ENCODE data around the gene AGTRAP. TPM values are rescaled to one million over a fixed set of nuclear protein-coding genes. Genes with fewer than 3 reads are reported as not detected.
A peak's percentile ranks its signal among the peaks of the same experiment; 100 is the strongest.

AGTRAP gene, protein sequence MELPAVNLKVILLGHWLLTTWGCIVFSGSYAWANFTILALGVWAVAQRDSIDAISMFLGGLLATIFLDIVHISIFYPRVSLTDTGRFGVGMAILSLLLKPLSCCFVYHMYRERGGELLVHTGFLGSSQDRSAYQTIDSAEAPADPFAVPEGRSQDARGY
- total RNA-seq = 21.4 TPM
- 81.8 TPM for polyA plus RNA-seq

DNA sequence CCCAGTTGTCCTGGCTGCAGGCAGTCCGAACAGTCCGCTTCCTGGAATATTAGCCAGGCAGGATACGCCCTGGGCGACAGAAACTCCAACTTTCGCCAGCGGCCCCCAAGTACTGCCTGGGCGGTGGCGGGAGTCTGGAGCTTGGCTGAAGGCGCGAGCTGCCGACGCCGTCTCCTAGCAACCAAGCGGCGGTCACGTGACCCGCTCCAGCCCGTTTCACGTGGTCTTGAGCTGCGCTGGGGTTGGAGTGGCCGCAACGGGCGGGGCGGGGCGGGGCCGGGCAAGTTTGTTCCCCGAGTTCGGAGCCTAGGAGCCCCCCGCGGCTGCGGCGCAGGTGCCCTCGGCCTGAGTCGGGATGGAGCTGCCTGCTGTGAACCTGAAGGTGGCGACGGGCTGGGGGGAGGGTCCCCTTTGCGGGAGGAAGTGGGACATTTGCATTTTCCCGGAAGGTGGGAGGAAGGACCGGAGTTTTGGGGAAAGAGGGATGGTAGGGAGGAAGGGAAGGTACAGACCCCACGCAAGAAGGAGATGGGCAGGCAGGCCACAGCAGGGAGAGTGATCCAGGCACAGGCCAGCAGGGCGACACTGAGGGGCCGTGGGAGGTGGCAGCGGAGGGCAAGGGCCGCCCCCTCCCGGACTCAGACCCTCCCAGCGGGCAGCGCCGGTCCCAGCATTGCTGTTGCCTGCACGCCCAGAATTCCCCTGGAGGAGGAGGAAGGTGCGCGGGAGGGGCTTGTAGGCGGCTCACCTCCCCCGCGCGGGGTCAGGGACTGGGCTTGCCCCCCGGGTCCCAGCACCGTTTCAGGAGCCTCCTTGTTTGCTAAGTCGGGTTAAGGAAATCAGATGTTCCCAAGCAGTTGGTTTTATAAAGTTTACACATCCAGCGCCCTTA, at the start of gene AGTRAP:
Gene AGTRAP, plus strand, starts transcription at position 283 of the 892 bp plus-strand sequence. Its CDS starts 73 bp downstream, at position 356.
- no peaks in the 10 kb centered on the region for H3K4me1 ChIP-seq (ENCODE audit: insufficient read depth)
- H3K4me3 ChIP-seq (ENCODE audit: low read depth, low read length) = peak within 1 kb of the TSS; percentile 70
- no peak for DNase-seq (ENCODE audit: extremely low spot score)
- no peaks in the 10 kb centered on the region for H3K36me3 ChIP-seq (ENCODE audit: insufficient read depth)
- under 1% methylated on average over 59 of the region's 59 CpGs for WGBS
- peak within 1 kb of the TSS; percentile 73 for H3K27ac ChIP-seq (ENCODE audit: low read depth)

DNA sequence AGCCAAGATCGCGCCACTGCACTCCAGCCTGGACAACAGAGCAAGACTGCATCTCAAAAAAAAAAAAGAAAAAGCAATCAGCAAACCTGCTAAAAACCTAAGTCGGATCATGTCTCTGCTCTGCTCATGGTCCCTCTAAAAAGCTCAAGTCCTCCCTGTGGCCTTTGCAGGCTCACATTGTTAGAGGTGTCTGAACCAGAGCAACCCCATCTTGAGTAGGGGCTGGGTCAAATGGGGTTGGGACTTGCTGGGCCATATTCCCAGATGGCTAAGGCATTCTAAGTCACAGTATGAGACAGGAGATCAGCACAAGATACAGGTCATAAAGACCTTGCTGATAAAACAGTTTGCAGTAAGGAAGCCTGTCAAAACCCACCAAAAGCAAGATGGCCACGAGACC, 47.4 kb upstream of the AGTRAP start:
- WGBS = 92% methylated on average over 4 of the region's 4 CpGs
- H3K36me3 ChIP-seq (ENCODE audit: insufficient read depth) = no peaks in the 10 kb centered on the region

DNA sequence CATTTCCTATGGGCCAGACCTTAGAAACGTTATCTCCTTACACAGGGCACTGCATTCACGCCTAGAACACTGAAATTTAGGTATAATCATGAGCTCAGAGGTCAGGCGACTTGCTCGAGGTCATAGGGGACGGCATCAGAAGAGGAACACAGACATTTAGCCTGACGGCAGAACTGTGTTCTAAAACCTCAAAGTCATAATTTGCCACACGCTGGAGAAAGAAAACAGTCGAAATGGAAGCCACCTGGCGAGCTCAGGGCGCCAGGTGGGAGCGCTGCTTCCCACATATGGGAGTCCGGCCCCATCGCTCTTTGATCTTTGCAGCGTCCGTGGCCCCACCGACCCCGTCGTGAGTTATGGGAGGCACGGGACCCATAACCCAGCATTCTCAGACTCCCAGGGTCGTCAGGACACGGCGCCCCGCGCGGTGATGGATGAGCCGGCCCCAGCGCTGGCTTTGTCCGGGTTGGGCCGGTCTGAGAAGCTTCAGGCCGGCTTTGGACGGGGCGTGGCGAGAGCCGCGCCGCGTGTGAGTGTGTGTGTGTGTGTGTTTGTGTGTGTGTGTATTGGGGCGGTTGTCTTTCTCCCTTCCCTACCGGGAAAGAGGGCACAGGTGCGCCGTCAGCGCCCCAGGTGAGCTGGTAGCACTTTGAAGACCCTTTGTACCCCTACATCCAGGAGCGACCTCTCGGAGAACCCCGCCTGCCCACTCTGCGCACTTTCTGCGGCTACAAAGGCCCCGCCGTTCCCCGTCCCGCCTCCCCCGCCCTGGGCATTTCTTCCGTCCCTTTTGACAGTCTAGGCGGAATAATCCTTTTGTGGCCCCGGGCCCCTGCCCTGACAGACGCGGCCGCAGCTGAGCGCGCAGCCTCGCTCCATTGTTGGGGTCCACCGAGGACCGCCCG, 45.3 kb upstream of the AGTRAP start:
- no peak for DNase-seq (ENCODE audit: extremely low spot score)
- peak overlapping the region; percentile 20 for H3K4me3 ChIP-seq (ENCODE audit: low read depth, low read length)

More for the DNA sequence above, 47.4 kb upstream of the AGTRAP start:
- no peak overlapping the region for H3K4me3 ChIP-seq (ENCODE audit: low read depth, low read length)
- H3K27ac ChIP-seq (ENCODE audit: low read depth) = no peak overlapping the region
- peaks cover 3% of the 10 kb centered on the region for H3K4me1 ChIP-seq (ENCODE audit: insufficient read depth)
- DNase-seq (ENCODE audit: extremely low spot score) = no peak

DNA sequence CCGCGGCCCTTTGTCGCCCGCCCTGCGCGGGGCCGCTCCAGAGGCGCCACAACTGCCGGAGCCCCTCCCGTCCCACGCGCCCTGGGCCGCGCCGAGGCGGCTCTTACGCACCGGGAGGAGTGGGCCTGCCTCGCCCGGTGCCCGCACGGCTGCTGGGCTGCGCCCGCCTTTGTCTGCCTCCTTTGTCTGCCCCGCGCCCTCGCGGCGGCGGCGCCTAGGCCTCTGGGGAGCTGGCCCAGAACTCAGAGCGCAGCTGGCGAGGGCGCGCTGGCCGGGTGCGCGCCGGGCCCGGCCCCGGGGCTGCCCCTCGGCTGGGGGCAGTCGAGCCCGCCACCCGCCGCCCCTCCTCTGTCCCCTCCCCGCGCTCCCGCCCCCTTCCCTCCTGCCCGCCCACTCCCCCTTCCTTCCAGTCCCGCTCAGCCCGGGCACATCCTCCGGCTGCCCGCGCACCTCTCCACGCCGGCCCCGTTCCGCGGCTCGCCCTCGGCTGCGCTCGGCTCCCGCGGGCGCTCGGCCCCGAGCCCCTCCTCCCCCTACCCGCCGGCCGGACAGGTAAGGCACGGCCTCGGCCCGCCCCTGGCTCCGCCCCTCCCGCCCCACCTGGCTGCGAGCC, 44.5 kb upstream of the AGTRAP start, which contains the start of gene DRAXIN:
Gene DRAXIN, plus strand, starts transcription at position 409 of the 613 bp plus-strand sequence. CDS start 14,549 bp downstream, outside the sequence.
- no peak within 1 kb of the TSS for H3K27ac ChIP-seq (ENCODE audit: low read depth)
- no peaks in the 10 kb centered on the region for H3K36me3 ChIP-seq (ENCODE audit: insufficient read depth)
- DNase-seq (ENCODE audit: extremely low spot score) = no peak
- peak within 1 kb of the TSS; percentile 20 for H3K4me3 ChIP-seq (ENCODE audit: low read depth, low read length)
- WGBS = under 1% methylated on average over 74 of the region's 78 CpGs
- peaks cover 3% of the 10 kb centered on the region for H3K4me1 ChIP-seq (ENCODE audit: insufficient read depth)

More for the DNA sequence above, 45.3 kb upstream of the AGTRAP start:
- Histone ChIP-seq H3K4me1 (ENCODE audit: insufficient read depth) (peaks cover 3% of the 10 kb centered on the region), H3K27ac (ENCODE audit: low read depth) (no peak overlapping the region), H3K36me3 (ENCODE audit: insufficient read depth) (no peaks in the 10 kb centered on the region)
- WGBS = 3% methylated on average over 64 of the region's 64 CpGs

DNA sequence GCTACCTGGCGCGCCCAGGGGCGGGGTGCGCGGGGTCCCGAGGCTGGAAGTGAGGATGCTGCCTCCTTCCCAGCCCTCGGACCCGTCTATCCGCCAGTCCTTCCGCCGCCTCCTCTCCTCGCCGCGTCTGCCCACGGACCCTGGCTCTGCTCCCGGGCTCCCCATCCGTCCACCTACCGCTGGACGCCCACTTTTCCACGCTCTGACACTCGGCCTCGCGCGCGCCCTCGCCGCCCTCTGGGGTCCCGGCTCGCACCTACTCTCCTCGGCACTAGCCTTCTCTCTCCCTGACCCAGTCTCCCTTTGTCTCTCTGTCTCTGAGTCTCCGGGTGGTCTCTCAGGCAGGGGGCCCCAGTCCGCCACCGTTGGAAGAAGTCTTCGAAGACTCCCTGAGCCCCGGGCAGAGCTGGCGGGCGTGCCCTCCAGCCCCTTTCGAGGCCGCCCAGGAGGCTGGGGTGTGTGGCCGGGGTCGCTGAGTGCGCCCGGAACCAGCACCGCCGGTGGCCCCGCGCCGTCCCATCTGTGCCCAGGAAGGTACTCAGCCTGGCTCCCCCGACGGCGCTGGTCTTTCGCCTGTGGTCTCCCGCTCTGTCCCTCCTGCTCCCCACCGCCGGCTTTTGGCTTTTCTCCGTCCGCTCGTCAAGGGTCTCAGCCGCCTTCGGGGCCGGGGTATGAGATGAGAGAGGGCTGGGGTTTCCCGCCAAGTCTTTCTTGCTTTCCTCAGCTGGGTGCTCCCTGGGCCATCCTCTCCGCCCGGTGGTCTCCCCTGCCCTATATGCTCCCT, 43.8 kb upstream of the AGTRAP start:
- peak overlapping the region; percentile 12 for H3K4me3 ChIP-seq (ENCODE audit: low read depth, low read length)

DNA sequence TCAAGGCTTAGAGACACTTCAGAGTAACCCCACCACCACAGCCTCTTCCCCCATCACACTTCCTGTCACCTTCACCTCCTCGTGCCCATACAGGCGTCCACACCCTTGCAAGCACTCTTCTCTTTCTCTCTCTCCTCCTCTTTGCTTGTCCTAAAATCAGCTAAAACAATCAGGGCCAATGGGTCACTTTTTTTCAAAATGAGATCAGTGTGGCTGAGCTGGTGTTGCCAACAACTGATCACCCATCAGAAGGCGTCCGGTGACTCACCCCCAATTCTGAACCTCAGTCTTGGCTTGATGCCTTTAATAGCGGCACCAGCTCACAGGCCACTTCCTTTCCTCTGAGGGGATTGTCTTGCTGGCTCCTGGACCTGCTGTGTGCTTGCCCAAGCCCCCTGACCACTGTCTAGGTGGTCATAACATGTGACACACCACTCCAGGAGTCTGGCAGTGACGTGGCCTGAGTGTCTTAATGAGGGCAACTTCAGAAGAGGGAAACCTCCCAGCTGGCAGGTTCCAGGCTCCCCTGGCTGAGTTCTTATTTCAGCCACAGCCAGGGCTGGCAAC, 42.8 kb upstream of the AGTRAP start:
- H3K4me3 ChIP-seq (ENCODE audit: low read depth, low read length) = no peak overlapping the region
- no peaks in the 10 kb centered on the region for H3K36me3 ChIP-seq (ENCODE audit: insufficient read depth)
- peaks cover 3% of the 10 kb centered on the region for H3K4me1 ChIP-seq (ENCODE audit: insufficient read depth)
- no peak for DNase-seq (ENCODE audit: extremely low spot score)
- 11% methylated on average over 6 of the region's 6 CpGs for WGBS
- no peak overlapping the region for H3K27ac ChIP-seq (ENCODE audit: low read depth)

More for the DNA sequence above, 43.8 kb upstream of the AGTRAP start:
- H3K36me3 ChIP-seq (ENCODE audit: insufficient read depth) = no peaks in the 10 kb centered on the region
- 4% methylated on average over 64 of the region's 64 CpGs for WGBS
- peaks cover 3% of the 10 kb centered on the region for H3K4me1 ChIP-seq (ENCODE audit: insufficient read depth)
- no peak overlapping the region for H3K27ac ChIP-seq (ENCODE audit: low read depth)
- DNase-seq (ENCODE audit: extremely low spot score) = no peak

DNA sequence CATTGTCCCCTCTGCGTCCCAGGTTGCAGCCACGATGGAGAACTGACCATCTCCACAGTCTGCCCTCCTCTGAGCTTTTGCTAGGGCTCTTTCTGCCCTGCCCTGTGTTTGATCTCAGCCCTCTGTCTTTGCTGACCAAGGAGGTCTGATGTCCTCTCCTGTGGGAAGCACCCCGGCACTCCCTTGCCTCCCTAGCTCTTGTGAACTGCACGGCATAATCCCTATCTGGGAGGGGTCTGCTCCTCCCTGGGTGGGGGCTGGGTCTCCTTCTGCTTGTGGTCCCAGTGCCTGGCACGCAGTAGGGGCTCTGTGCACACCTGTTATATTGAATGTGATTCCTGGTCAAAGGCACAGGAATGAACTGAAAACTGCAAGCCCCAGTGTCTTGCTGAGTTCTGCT, 42.0 kb upstream of the AGTRAP start:
- H3K36me3 ChIP-seq (ENCODE audit: insufficient read depth) = no peaks in the 10 kb centered on the region
- WGBS = 47% methylated on average over 5 of the region's 5 CpGs

DNA sequence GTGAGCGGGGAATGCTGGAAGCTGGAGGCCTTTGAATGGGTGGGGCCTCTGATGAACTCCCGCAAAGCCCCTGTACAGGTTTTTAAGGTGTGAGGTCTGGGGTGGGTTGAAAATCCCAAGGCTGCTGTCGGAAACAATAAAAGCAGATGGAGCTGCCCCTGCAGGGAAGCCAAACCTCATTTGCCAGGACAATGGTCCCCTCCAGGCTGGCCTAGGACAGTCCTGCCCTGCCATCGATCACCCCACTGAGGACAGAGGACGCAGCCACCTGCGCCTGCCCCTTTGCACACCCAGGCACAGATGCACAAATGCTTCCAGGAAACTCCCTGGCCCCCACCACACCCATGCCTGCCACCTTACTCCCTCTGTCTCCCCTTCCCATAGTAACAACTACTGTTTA, 40.1 kb upstream of the AGTRAP start:
- peaks cover 3% of the 10 kb centered on the region for H3K4me1 ChIP-seq (ENCODE audit: insufficient read depth)
- no peak for DNase-seq (ENCODE audit: extremely low spot score)
- H3K36me3 ChIP-seq (ENCODE audit: insufficient read depth) = no peaks in the 10 kb centered on the region
- no peak overlapping the region for H3K4me3 ChIP-seq (ENCODE audit: low read depth, low read length)
- H3K27ac ChIP-seq (ENCODE audit: low read depth) = no peak overlapping the region
- 85% methylated on average over 6 of the region's 6 CpGs for WGBS

More for the DNA sequence above, 42.0 kb upstream of the AGTRAP start:
- DNase-seq (ENCODE audit: extremely low spot score) = no peak
- peaks cover 3% of the 10 kb centered on the region for H3K4me1 ChIP-seq (ENCODE audit: insufficient read depth)
- no peak overlapping the region for H3K4me3 ChIP-seq (ENCODE audit: low read depth, low read length)
- H3K27ac ChIP-seq (ENCODE audit: low read depth) = no peak overlapping the region

DNA sequence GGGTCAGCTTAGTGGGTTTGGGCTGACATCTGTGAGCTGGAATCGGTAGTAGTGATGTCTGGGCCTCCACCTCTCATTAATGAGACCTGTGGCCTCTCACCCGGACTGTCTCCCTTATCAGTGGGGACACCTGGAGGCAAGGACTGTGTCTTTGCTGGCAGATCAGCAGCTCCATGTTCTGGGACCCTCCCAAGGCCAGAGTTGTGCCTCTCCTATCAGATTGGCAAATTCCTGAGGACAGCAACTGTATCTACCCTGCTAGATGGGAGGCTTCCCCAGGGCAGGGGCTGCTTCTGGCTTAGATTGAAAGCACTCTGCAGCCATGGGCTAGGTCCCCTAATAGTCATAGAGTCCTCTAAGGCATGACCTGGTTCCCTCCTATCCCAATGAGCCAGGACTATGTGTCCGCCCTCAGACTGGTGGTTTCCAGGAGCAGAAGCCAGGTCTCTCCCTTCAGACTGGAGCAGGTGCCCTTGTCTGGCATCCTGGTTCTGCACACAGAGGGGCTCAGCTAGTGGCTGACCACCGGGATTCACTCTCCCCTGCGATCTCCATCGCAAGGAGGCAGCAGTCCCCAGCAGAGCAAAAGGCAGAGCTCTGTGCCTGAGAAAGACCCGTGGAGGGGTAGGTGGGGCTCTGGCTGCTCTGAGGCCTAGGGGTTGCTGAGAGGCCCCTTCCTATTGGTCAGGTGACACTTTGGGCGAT, 38.6 kb upstream of the AGTRAP start:
- no peaks in the 10 kb centered on the region for H3K36me3 ChIP-seq (ENCODE audit: insufficient read depth)
- H3K4me3 ChIP-seq (ENCODE audit: low read depth, low read length) = no peak overlapping the region
- no peak overlapping the region for H3K27ac ChIP-seq (ENCODE audit: low read depth)
- no peak for DNase-seq (ENCODE audit: extremely low spot score)
- WGBS = 58% methylated on average over 8 of the region's 8 CpGs
- no peaks in the 10 kb centered on the region for H3K4me1 ChIP-seq (ENCODE audit: insufficient read depth)

DNA sequence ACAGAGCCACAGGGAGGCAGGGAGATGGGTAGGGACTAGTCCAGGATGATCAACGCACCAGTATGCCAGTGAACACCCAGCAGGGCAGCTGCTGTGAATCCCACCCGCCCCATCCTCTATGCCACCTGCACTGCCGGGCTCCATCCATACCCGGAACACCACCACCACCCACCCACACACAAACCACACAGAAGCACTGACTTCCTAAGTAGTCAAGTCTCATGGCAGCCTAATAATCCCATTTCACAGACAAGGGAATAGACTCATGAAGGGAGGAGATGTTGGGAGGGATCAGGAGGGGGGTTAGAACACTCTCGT, 38.1 kb upstream of the AGTRAP start:
- DNase-seq (ENCODE audit: extremely low spot score) = no peak
- H3K4me1 ChIP-seq (ENCODE audit: insufficient read depth) = no peaks in the 10 kb centered on the region
- 79% methylated on average over 5 of the region's 5 CpGs for WGBS
- H3K27ac ChIP-seq (ENCODE audit: low read depth) = no peak overlapping the region
- no peaks in the 10 kb centered on the region for H3K36me3 ChIP-seq (ENCODE audit: insufficient read depth)
- H3K4me3 ChIP-seq (ENCODE audit: low read depth, low read length) = no peak overlapping the region

DNA sequence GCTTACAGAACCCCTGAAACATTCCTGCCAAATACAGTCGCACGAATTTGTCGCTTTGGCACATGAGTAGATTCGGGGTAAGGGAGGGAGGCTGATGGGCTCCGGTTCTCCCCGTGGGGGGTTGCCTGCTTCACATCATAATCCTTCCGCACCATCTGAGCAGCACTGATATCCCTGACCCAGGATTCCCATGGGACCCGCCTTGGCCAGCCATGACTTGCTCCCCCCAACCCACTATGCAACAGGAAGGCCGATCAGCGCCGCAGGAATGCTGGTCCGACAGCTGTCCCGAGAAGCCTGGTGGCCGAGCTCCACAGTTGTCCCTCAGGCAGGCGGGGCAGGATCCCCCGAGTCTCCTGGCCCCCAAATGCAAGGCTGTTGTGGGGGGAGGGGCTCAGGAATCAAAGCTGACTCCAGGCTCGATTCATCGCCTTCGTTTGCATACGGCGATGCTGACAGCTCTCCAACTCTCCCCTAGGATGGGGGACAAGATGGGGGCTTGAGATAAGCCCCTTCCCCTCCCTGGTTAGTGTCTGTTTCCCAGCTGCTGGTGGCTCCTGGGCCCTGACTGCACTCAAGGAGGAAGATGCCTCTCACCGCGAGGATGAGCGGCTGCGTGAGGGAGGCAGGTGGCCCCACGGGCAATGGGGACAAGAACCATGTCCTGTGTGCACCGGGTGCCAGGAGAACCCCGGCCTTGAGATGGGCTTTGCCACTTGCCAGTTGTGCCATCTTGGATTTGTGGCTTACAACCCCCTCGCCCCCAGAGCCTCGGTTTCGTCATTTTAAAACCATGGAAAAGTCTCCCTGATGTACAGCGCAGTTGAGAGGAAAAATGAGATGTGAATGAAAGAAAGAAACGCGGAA, 35.1 kb upstream of the AGTRAP start:
- Histone ChIP-seq H3K4me3 (ENCODE audit: low read depth, low read length) (no peak overlapping the region), H3K4me1 (ENCODE audit: insufficient read depth) (no peaks in the 10 kb centered on the region), H3K36me3 (ENCODE audit: insufficient read depth) (no peaks in the 10 kb centered on the region), H3K27ac (ENCODE audit: low read depth) (no peak overlapping the region)
- 38% methylated on average over 34 of the region's 34 CpGs for WGBS
- no peak for DNase-seq (ENCODE audit: extremely low spot score)

All from urinary bladder (tissue), 4 donors.